Natural killer cell (primary cell): ENCODE results near the gene DNMBP. TPM values are rescaled to one million over a fixed set of nuclear protein-coding genes. Genes with fewer than 3 reads are reported as not detected.
A peak's percentile ranks its signal among the peaks of the same experiment; 100 is the strongest.

ENCODE experiments used
- ATAC-seq, 3 donors: fragments of 150-1000 bp in 2 of 3; fragments of 200-7000 bp in 1 of 3; cut with Tn5 transposase; 1 replicate in 1 of 3; 2 replicates in 2 of 3; pipeline ENCODE4 v1.10.0; 2021; ENCODE audit warnings: mild to moderate bottlenecking in 2 of 3, moderate library complexity in 2 of 3
- DNase-seq, 2 donors: peaks; one replicate each; pipeline versions ENCODE4 v3.0.0 to v3.0.0-alpha.2; 2013 to 2021; ENCODE audit warnings: mixed read lengths in 1 of 2
- H3K27ac ChIP-seq: one replicate; pipeline ENCODE4 v1.5.1; 2013; ENCODE audit warnings: mild to moderate bottlenecking, low read length
- H3K27me3 ChIP-seq: one replicate; pipeline ENCODE4 v1.6.1; 2013; ENCODE audit warnings: low read length; ENCODE audit not compliant: control insufficient read depth, insufficient read depth
- H3K36me3 ChIP-seq: one replicate; pipeline ENCODE4 v1.6.1; 2013; ENCODE audit warnings: low read length; ENCODE audit not compliant: control insufficient read depth, insufficient read depth
- H3K4me1 ChIP-seq: one replicate; pipeline ENCODE4 v1.6.1; 2013; ENCODE audit warnings: low read length; ENCODE audit not compliant: control insufficient read depth, insufficient read depth
- H3K4me3 ChIP-seq: one replicate; pipeline ENCODE4 v1.5.1; 2013; ENCODE audit warnings: low read length
- H3K9me3 ChIP-seq: one replicate; pipeline ENCODE4 v1.6.1; 2013; ENCODE audit warnings: low read length; ENCODE audit not compliant: control insufficient read depth, insufficient read depth
- H3K27ac Mint-ChIP-seq, 2 donors: one replicate each; pipeline ENCODE4 v1.8.0; 2022; ENCODE audit warnings: mild to moderate bottlenecking in 2 of 2, mixed read lengths in 2 of 2, moderate library complexity in 1 of 2
- H3K27me3 Mint-ChIP-seq, 2 donors: one replicate each; pipeline ENCODE4 v1.8.0; 2022; ENCODE audit warnings: low read depth in 2 of 2, mixed read lengths in 2 of 2
- H3K36me3 Mint-ChIP-seq: one replicate; pipeline ENCODE4 v1.8.0; 2022; ENCODE audit warnings: mixed read lengths
- H3K4me1 Mint-ChIP-seq, 2 donors: one replicate each; pipeline ENCODE4 v1.8.0; 2022; ENCODE audit warnings: mixed read lengths in 2 of 2
- H3K4me3 Mint-ChIP-seq: one replicate; pipeline ENCODE4 v1.8.0; 2022; ENCODE audit warnings: mild to moderate bottlenecking, moderate library complexity, mixed read lengths
- H3K9me3 Mint-ChIP-seq, 2 donors: one replicate each; pipeline ENCODE4 v1.8.0; 2022; ENCODE audit warnings: mixed read lengths in 2 of 2
- CTCF ChIP-seq: fragments of 200-600 bp; IDR thresholded peaks from one replicate; pipeline ENCODE4 v1.8.0; 2022; ENCODE audit warnings: antibody characterized with exemption
- WGBS: methylation state at CpG from one replicate; pipeline ENCODE4 v1.1.7; 2013; ENCODE audit warnings: missing lambda C conversion rate; ENCODE audit not compliant: insufficient coverage; 5-methylcytosine and 5-hydroxymethylcytosine counted together
- intact Hi-C: fragments of 100-400 bp; cut with micrococcal nuclease; formaldehyde crosslinking; loops from one replicate; pipeline ENCODE4 v1.14.2; 2022
- total RNA-seq, 4 donors: library from RNA; stranded (reverse); fragments of 120-200 nt in 1 of 4; gene quantifications; one replicate each; pipeline versions ENCODE4 v1.2.3 to v1.2.4, GENCODE V29; 2013 to 2022

DNMBP gene
- total RNA-seq, 3 donors from 2014 or later (not counting 1 experiment from before 2014, with no cell fraction given) = 13.8 to 15.4 (median 14.4) TPM

GRCh38 chr10:99973190-99973589 lies 36.6 kb downstream of the DNMBP start:
- Mint-ChIP-seq H3K9me3 (no peaks in the 10 kb centered on the region), H3K27ac (no peak overlapping the region), H3K36me3 (peaks cover 10% of the 10 kb centered on the region), H3K27me3 (no peaks in the 10 kb centered on the region), H3K4me3 (no peak overlapping the region), H3K4me1 (peaks cover 5 to 12% of the 10 kb centered on the region in 2 donors)
- Histone ChIP-seq H3K4me3 (no peak overlapping the region), H3K27ac (no peak overlapping the region), H3K9me3 (no peaks in the 10 kb centered on the region), H3K27me3 (no peaks in the 10 kb centered on the region), H3K4me1 (peaks cover 3% of the 10 kb centered on the region), H3K36me3 (peaks cover 15% of the 10 kb centered on the region)
- ATAC-seq = no peak
- no peak for DNase-seq
- TF ChIP-seq CTCF = peak; percentile 22
- intact Hi-C loops = no loop called here
- 100% methylated on average over 1 of the region's 2 CpGs for WGBS

GRCh38 chr10:99967961-99968360 lies 41.8 kb downstream of the DNMBP start:
- Mint-ChIP-seq H3K27ac (no peak overlapping the region), H3K9me3 (no peaks in the 10 kb centered on the region), H3K4me3 (no peak overlapping the region), H3K27me3 (no peaks in the 10 kb centered on the region), H3K36me3 (peaks cover 10% of the 10 kb centered on the region), H3K4me1 (no peaks in the 10 kb centered on the region)
- Histone ChIP-seq H3K9me3 (no peaks in the 10 kb centered on the region), H3K27me3 (no peaks in the 10 kb centered on the region), H3K27ac (no peak overlapping the region), H3K36me3 (peaks cover 20% of the 10 kb centered on the region), H3K4me3 (no peak overlapping the region), H3K4me1 (no peaks in the 10 kb centered on the region)
- no peak for ATAC-seq
- no peak for TF ChIP-seq CTCF
- WGBS = over 99% methylated on average over 6 of the region's 7 CpGs
- no peak for DNase-seq
- intact Hi-C loops = no loop called here

DNA sequence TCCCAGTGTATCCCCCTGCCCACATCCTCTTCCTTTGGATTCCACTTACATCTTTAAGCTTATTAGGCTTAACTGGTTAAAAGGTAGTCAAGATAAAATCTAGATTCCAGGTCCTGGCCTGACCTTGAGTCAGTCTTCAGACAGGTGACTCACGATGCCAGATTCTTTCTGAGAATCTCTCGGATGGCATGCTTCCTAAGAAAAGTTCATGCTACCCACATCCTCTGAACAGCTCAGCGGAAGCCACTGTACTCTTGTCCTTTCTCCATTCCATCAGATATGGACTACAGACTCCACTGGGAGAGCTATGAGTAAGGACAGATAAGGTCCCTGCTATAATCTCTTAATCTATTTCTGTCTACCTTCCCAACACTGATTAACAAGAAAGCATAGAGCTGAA lies 43.4 kb downstream of the DNMBP start:
- H3K27ac Mint-ChIP-seq = no peak overlapping the region
- ATAC-seq (no peak), DNase-seq (no peak)
- Histone ChIP-seq H3K4me3 (no peak overlapping the region), H3K4me1 (no peaks in the 10 kb centered on the region), H3K9me3 (no peaks in the 10 kb centered on the region), H3K36me3 (peaks cover 20% of the 10 kb centered on the region), H3K27ac (no peak overlapping the region), H3K27me3 (no peaks in the 10 kb centered on the region)
- no peaks in the 10 kb centered on the region for H3K27me3 Mint-ChIP-seq
- peaks cover 10% of the 10 kb centered on the region for H3K36me3 Mint-ChIP-seq
- TF ChIP-seq CTCF = no peak
- H3K4me1 Mint-ChIP-seq = no peaks in the 10 kb centered on the region
- WGBS = 96% methylated on average over 3 of the region's 3 CpGs
- intact Hi-C loops = no loop called here
- no peaks in the 10 kb centered on the region for H3K9me3 Mint-ChIP-seq
- no peak overlapping the region for H3K4me3 Mint-ChIP-seq

DNA sequence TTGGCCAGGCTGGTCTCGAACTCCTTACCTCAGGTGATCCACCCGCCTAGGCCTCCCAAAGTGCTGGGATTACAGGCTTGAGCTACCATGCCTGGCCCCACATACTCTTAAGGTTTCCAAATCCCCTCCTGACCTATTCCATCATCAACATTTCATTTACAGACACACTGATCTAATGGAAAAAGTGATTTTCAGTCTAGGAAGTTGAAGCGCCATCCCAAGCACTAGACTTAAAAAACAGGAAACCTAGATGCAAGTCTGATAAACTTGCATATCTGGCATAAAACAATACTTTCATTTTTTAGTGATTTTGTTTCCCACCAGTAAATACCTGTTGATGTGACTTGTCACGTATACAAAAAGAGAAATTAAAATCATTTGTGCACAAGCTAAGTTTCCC lies 44.0 kb downstream of the DNMBP start:
- no peaks in the 10 kb centered on the region for H3K4me1 Mint-ChIP-seq
- intact Hi-C loops = no loop called here

More for the DNA sequence above, 44.0 kb downstream of the DNMBP start:
- H3K9me3 ChIP-seq = no peaks in the 10 kb centered on the region
- H3K27ac ChIP-seq = no peak overlapping the region
- no peaks in the 10 kb centered on the region for H3K27me3 Mint-ChIP-seq
- H3K36me3 Mint-ChIP-seq = peaks cover 10% of the 10 kb centered on the region
- H3K36me3 ChIP-seq = peaks cover 20% of the 10 kb centered on the region
- H3K9me3 Mint-ChIP-seq = no peaks in the 10 kb centered on the region
- TF ChIP-seq CTCF = no peak
- no peaks in the 10 kb centered on the region for H3K27me3 ChIP-seq
- DNase-seq = no peak
- H3K4me3 ChIP-seq = no peak overlapping the region
- 100% methylated on average over 4 of the region's 4 CpGs for WGBS
- no peak overlapping the region for H3K4me3 Mint-ChIP-seq
- H3K27ac Mint-ChIP-seq = no peak overlapping the region
- H3K4me1 ChIP-seq = no peaks in the 10 kb centered on the region
- ATAC-seq = no peak
